Loucy (cell line): Measurements from ENCODE around the gene RPS6KA2.

Experiments
- CTCF ChIP-seq: fragments of 200-600 bp; sonication (generic); conservative IDR thresholded peaks from 2 replicates; pipeline ENCODE4 v1.5.1; 2014; ENCODE audit warnings: mild to moderate bottlenecking, antibody characterized with exemption, low read length
- EZH2phosphoT487 ChIP-seq: fragments of 200-600 bp; IDR thresholded peaks from 2 replicates; pipeline ENCODE4 v1.6.1; 2018; ENCODE audit warnings: antibody characterized with exemption, mild to moderate bottlenecking, moderate library complexity, borderline replicate concordance

DNA sequence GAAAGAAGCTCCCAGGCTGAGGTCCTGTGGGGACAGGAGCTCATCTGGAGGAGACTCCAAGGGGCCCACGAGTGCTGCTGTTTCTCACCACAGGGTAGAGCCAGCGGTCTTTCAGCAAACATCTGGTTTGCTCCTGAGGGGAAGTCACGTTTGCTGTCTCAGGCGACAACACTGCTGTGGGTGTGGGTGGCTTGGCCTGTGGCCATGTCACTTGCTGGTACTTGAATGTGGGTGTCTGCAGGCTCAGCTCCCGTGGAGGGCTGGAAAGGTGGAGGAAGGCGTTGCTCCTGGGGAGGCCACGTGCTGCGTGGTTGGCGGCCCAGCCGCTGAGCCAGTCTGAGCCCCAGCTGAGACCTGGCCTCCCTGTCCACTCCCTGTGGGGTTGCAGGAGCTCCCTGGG, 191.5 kb downstream of the RPS6KA2 start:
- TF ChIP-seq CTCF: peak; percentile 66
- no peak for TF ChIP-seq EZH2phosphoT487
